ENCODE results near the gene UGT1A9.

UGT1A9 gene

GRCh38 chr2:233819884-233820773, 148.4 kb downstream of the UGT1A9 start:
- DNase-seq: no peak

GRCh38 chr2:233820774-233821105, 149.0 kb downstream of the UGT1A9 start:
- no peak for DNase-seq

DNA sequence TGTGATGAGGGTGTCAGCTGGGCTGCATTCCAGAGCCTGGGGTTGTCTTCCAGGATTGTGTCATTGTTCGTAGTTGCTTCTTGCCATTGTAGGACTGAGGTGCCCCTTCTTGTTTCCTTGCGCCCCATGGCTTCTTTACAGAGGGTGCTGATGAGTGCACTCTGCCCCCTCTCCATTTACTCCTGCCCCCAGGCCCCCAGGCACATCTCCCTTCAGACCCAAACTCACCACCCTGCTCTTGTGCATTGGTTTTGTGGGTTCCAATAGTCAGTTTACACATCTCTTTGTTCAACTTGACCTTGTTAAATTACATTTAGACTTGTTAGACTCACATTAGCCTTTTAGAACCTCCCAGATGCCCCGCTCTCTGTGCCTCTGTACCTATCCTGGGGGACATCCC, 149.5 kb downstream of the UGT1A9 start:
- DNase-seq: no peak

DNA sequence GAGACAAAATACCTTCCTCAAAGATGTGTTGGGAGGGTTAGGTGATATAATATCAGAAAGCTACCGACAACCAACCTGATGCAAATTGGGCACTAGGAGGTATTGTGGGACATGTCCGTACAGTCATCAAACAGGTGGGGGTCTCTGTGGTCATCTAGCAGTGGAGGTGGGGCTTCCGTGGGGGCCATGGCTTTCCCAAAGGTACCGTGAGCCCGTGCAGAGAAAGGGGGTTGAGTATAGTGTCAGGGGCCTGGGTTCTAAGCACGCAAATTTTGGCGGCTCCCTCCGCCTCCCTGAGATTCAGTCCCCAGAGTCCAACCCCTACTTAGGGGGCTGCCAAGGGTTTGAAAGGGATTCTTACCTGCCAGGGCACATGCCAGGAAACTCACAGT, 150.0 kb downstream of the UGT1A9 start:
- DNase-seq: no peak

DNA sequence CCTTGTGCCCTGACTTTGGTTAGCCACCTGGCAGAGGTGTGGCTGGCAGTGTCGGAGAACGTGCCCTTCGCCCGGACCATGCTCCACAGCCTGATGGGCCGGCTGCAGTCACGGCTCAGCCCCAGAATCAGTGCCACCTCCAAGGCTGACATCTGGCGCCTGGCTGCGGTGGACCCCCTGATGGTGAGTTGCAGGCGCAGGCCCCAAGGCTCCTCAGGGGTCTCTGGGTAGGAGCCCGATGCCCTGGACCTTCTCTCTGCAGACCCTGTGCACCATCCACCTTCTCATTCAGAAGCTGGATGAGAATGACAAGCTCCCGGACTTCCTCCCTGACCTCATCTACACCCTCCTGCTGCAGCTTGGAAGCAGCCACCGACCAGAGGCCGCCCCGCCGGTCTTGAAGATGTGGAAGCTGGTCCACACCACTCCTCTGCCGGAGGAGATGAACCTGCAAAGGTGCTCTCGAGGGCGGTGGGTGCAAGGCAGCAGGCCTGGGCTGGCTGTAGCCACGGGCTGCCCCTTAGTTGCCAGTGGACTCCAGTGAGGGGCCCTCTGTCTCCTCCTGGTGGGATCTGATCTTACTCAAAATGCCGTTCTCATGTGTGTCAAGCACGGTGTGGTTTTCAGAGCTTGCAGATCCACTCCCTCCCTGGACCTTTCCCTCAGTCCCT, 150.5 kb downstream of the UGT1A9 start:
- no peak for DNase-seq
